ENCODE data around the gene TMEM30B.
"Not testable (repeated sequence)": the region's sequence is repeated elsewhere in the genome, so short reads cannot be mapped to it uniquely, and the experiment has no call there.

TMEM30B gene, protein sequence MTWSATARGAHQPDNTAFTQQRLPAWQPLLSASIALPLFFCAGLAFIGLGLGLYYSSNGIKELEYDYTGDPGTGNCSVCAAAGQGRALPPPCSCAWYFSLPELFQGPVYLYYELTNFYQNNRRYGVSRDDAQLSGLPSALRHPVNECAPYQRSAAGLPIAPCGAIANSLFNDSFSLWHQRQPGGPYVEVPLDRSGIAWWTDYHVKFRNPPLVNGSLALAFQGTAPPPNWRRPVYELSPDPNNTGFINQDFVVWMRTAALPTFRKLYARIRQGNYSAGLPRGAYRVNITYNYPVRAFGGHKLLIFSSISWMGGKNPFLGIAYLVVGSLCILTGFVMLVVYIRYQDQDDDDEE

DNA sequence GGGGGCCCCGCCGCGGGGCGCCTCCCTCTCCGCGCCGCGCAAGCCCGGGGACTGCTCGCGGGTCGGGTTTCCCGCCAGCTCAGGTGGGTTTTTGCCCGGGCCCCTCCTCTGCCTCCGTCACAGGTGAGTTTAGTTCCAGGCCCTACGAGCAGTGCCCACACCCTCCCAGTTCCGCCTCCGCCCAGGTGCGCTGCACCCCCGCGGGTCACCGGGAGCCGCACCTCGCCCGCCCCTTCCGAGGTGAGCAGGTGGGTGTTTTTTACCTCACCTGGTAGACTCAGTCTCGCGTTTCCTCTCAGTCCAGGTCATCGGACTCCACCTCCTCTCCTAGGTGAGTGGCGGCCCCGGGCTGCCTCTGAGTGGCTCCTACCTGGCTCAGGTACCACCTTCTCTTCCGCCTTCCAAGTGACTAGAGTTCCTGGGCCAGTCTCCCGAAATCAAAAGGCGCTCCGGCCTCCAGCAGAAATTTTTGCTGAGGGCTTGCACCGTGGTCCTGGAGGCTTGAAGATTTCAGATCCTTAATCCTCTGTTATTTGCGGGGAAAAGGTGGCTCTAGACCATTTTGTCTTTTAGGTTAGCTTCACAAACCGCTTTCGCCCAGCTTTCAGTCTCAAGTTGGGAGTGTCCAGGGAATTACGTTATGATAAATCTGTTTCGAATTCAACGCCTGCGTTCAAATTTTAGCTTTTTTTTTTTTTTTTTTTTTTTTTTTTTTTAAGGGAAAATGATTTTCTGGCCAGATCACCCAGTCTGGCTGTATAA, at the start of gene TMEM30B:
Gene TMEM30B, minus strand, starts transcription at position 153 of the 762 bp plus-strand sequence. CDS start 191 bp downstream, outside the sequence.
- in situ Hi-C loops (cut with MboI; ENCODE audit: low sequenced_read_pairs) = no loop called here

DNA sequence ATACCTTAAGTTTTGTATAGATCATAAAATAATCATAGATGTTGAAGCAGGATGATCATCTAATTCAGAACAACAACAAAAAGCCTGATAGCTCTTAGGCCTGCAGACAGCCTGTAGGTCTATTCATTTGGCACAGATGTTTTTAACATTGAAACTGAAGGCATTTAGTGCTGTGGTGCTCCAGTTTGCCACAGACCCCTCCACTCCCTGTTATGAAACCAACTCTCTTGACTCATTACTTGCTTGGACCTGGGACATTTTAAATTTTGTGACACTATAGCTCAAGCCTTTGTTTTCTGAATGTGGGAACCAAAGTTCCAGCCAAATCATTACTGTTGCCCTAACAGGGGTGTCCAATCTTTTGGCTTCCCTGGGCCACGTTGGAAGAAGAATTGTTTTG, 49.4 kb upstream of the TMEM30B start:
- in situ Hi-C loops (cut with MboI; ENCODE audit: low sequenced_read_pairs) = no loop called here

DNA sequence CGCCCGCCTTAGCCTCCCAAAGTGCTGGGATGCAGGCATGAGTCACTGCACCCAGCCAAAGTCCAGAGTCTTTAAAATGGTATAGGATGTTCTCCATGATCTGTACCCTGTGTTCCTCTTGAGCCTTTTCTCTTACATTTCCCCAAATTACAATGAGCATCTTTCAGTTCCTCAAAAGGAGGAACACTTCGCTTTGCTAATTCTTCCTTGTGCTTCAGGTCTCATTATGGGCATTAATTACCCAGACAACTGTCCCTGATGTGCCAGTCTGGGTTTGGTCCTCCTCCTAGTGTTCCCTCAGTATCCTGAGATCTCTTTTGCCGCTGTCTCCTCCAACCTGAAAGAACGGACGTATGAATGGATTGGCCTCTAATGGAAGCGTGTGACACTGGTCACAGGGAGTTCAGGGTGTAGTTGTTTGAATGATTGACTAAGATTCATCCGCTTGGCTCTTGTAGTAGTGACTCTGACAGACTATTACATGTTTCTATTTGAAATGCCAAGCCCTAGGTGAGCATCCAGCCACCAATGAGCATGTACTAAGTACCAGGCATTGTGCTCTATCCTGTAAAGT, 48.4 kb upstream of the TMEM30B start:
- in situ Hi-C loops (cut with MboI; ENCODE audit: low sequenced_read_pairs) = no loop called here

DNA sequence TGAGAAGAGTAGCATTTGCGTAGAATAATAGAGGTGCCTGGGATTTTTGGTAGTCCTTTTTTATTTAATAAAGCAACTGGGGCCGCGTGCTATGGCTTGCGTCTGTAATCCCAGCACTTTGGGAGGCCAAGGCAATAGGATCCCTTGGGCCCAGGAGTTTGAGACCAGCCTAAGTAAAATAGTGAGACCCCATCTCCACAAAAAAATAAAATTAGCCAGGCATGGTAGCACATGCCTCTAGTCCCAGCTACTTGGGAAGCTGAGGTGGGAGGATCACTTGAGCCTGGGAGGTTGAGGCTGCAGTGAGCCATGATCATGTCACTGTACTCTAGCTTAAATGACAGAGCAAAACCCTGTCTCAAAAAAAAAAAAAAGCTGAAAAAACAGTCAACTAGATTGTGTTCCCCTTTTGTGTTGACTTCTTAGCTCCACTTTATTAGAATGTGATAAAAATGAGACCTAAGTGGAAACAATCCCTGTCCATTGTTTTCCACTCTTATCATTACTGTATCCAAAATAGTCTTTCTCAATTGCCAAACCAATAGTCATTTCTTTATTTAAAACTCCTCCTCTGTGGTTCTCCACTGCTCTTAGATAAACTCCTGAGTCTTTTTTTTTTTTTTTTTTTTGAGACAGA, 47.6 kb upstream of the TMEM30B start:
- in situ Hi-C loops (cut with MboI; ENCODE audit: low sequenced_read_pairs) = no loop called here

DNA sequence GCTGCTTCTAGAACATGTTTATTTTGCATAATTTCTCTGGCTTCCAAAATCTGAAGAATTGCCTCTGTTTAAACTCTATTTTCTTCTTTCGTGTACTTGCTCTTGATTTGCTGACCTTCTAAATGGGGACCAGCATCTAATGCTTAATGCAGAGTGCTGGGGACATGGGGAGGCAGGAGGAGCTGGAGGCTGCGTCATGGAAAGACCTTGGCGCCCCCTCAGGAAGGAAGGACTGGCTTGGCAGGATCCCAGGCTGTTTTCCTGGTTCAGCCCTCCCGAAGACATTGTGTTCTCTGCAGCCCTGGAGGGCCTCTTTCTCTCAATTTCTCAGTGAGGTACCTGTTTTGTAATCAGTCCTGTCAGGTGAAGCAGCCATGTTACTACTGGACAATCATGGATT, 45.7 kb upstream of the TMEM30B start:
- in situ Hi-C loops (cut with MboI; ENCODE audit: low sequenced_read_pairs) = no loop called here

DNA sequence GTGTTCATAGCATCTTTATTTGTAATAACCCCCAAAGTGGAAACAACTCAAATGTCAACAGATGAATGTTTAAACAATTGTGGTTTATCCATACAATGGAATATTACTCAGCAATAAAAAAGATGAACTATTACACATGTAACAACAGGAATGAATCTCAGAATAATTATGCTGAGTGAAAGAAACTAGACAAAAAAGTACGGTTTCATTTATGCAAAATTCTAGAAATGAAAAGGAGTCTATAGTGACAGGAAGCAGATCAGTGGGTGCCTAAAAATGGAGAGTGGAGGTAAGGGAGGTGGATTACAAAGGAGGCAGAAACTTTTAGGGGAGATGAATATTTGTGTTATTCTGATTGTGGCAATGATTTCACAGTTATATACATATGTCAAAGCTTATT, 45.0 kb upstream of the TMEM30B start:
- in situ Hi-C loops (cut with MboI; ENCODE audit: low sequenced_read_pairs) = no loop called here

DNA sequence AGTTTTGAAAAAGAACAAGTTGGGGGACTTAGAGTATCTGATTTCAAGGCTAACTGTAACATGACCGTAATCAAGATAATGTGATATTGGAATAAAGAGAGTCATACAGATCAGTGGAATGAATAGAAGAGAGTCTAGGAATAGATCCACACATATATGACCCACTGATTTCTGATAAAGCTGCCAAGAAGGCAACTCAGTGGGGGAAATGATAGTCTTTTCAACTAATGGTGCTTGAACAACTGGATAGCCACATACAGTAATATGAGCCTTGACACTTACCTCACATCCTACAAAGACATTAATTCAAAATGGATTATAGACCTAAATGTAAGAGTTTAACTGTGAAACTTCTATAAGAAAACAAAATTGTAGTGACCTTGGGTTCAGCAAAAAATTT, 44.0 kb upstream of the TMEM30B start:
- in situ Hi-C loops (cut with MboI; ENCODE audit: low sequenced_read_pairs) = no loop called here

DNA sequence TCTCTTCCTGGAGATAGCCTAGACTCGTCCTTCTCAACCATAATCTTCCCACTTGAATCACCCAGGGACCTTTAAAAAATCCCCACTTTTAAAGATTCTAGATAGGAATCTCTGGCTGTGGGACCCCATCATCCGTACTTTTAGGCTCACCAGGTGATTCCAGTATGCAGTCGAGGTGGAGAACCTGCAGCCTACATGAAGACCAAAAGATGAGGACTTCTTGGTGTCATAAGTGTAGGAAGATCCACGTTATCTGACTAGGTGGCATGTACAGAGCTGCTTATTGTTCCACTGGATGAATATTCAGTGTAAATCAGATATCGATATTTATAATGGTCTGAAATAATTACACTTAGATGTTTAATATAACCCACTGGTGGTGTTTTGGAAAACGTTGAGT, 42.8 kb upstream of the TMEM30B start:
- in situ Hi-C loops (cut with MboI; ENCODE audit: low sequenced_read_pairs) = no loop called here

DNA sequence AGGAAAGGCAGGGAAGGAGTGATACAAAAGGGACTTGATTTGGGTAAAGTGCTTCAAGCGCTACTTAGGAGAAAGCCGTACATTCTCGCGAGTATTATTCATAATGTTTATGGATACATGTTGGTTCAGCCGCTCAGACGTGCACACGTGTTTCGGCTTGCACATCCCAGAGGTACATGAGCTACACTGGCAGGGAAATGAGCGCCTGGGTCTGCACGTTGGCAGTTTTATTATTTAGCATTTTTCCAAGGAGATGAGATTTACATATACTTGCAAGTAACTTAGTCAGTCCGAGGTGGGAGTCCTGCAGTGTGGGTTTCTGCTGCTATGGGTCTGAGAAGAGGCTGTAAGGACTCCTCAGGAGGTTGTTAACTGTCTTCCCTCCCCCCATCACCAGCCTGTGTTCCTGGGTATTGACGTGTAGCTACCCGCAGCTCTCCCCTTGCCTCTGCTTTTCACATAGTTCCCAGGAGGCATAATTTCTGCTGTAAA, 41.7 kb upstream of the TMEM30B start:
- in situ Hi-C loops (cut with MboI; ENCODE audit: low sequenced_read_pairs) = no loop called here

DNA sequence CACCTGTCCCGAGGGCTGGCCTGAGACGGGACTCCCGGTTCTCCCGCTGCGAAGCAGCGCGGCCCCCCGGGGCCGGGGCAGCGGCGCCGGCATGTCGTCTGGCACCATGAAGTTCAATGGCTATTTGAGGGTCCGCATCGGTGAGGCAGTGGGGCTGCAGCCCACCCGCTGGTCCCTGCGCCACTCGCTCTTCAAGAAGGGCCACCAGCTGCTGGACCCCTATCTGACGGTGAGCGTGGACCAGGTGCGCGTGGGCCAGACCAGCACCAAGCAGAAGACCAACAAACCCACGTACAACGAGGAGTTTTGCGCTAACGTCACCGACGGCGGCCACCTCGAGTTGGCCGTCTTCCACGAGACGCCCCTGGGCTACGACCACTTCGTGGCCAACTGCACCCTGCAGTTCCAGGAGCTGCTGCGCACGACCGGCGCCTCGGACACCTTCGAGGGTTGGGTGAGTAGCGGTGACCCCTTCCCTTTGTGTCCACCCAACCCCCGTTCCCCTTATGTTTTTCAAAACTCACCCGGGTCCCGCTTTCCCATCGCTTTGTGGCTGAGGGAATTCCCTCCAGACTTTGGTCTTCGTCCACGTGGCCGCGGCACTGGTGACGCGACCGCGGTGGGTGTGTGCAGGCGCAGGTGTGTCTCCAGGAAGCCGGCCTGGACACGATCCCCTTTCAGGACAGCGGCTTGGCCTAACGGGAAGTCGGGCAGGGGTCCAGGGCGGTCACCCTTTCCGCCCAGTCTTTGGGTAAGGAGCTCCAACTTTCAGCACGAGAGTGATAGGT, 41.1 kb upstream of the TMEM30B start:
- in situ Hi-C loops (cut with MboI; ENCODE audit: low sequenced_read_pairs) = no loop called here

DNA sequence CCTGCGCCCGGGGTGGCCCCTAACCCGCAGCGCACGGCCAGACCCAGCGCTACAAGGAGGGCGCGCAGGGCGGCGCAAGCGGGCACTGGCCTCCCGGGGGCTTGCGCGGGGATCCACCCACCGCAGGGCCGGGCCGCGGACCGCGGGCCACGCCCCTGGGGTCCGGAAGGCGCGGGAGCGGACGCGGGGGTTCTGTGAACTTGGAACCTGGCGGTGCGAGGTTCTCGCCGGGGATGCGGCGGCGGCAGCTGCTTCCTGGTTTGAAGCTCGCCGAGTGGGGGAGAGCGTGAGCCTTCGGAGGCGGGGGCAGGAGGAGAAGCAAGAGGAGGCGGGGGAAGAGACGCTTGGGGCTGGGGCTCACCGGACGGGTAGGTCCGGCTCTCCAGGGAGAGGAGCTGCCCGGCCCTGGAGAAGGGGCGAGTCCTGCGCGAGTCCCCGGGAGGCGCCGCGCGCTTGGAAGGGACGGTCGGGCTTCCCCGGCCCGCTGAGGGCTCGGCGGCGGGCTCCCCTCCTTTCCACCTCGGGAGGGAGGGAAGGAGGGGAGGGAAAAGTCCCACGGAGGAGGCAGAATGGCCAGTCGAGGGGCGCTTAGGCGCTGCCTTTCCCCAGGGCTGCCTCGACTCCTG, 40.4 kb upstream of the TMEM30B start, which contains the start of gene PRKCH:
Gene PRKCH, plus strand, starts transcription at position 195 of the 626 bp plus-strand sequence. CDS start 523 bp downstream, outside the sequence.
- in situ Hi-C loops (cut with MboI; ENCODE audit: low sequenced_read_pairs) = no loop called here

DNA sequence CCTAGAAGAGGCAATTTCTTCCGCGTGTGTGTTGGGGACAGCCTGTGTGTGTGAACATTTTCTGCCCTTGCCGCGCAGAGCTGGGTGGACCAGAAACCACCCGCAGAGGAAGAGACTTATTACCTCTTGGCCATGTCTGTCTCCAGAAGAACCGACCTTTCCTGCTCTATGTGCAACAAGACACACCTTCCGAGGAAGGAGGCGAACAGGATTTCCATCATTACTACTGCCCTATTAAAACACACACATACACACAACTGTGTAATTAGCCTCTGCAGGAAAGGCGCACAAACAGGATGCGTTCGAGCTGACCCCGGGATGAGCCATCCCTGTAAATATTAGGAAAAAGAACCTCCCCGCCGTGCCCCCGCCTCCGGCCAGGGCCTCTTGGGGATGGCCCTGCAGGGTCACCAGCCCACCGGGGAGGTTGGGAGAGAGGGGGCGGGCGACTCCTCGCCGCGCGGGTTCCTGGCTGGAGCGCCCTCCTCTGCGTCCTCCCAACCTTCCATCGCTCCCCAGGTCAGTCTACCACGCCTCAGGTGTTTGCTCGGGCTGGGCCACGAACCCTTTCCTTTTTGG, 39.8 kb upstream of the TMEM30B start:
- in situ Hi-C loops (cut with MboI; ENCODE audit: low sequenced_read_pairs) = no loop called here

DNA sequence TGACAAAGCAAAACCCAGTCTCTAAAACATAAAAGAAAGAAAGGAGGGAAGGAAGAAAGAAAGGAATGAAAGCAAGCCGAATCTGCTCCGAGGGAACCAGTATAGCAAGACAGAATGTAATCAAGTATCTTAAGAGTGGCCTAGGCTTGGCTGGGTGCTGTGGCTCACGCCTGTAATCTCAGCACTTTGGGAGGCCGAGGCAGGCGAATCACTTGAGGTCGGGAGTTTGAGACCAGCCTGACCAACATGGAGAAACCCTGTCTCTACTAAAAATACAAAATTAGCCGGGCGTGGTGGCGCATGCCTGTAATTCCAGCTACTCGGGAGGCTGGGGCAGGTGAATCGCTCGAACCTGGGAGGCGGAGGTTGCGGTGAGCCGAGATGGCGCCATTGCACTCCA, 39.0 kb upstream of the TMEM30B start:
- in situ Hi-C loops (cut with MboI; ENCODE audit: low sequenced_read_pairs) = not testable (repeated sequence)

DNA sequence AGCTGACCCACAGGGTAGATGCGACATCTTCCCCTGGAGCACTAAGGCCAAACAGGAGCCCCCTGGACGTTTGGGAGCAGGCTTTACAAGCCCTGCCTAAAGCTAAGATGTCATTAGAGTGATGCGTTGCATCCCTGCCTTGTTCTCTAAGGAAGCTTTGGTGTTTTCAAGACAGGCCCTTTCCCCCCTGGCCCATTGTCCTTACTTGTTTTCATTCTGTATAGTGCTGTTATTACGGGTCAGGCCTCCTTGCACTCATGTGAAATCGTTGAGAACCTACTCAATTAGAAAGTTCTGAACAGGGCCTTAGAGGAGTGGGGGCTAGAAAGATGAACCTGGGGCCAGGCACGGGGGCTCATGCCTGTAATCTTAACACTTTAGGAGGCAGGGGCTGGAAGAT, 38.6 kb upstream of the TMEM30B start:
- in situ Hi-C loops (cut with MboI; ENCODE audit: low sequenced_read_pairs) = no loop called here

DNA sequence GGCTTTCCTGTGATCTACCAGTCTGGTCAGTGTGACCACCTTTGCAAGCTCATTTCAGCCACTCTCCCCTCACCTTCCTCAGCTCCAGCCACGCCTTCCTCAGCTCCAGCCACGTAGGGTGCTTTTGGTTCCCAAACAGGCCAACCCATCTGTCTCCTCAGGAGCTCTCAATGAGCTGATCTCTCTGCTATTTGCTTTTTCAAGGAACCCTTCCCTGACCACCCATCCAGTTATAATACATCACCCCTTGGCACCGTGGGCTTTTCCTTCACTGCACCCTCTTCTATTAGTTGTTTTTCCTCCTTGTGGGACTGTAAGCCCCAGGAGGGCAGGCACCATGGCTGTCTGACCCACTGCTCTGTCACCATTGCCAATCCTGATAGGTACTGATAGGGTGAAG, 37.9 kb upstream of the TMEM30B start:
- in situ Hi-C loops (cut with MboI; ENCODE audit: low sequenced_read_pairs) = no loop called here

DNA sequence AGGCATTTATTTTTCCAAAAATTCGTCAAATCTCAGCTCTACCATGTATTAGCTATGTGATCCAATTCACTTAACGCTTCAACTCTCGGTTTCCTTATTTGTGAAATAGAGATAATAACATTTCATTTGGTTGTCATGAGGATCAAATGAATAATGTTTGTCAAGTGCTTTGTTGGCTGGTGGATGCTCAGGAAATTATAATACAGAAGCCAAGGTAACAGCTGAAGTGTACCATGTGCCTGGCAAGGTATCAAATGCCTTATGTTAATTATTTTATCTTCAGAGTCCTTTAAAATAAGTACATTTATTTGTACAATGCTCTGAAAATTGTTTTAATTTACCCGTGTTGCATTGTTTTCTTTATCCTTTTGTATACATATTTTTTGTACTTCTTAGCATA, 34.2 kb upstream of the TMEM30B start:
- in situ Hi-C loops (cut with MboI; ENCODE audit: low sequenced_read_pairs) = no loop called here

DNA sequence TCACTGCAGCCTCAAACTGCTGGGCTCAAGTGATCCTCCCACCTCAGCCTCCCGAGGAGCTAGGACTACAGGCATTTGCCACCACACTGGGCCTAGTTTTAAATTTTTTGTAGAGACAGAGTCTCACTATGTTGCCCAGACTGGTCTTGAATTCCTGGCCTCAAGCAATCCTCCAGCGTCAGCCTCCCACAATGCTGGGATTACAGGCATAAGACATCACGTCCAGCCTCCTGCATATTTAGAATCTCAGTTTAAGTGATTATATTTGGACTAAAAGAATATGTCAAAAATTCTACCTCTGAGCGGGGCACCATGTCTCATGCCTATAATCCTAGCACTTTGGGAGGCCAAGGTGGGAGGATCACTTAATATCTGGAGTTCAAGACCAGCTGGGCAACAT, 27.6 kb upstream of the TMEM30B start:
- in situ Hi-C loops (cut with MboI; ENCODE audit: low sequenced_read_pairs) = not testable (repeated sequence)

DNA sequence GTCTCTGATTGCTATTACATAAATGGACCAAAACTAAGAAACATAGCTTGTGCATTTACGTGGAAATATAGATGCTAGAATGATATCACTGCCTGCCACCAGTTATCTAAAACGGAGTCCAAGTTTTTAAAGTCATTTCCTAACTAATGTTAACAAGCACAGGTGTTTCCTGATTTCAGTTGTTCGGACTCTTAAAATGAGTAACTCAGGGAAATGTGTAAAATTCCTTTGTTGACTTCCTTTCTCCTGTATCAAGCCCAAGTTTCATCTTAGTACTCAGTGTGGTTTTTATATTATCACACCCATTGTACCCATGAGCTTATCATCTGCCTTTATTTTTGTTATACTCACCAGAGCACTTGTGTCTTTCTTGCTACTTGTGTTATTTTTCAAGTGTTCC, 27.1 kb upstream of the TMEM30B start:
- in situ Hi-C loops (cut with MboI; ENCODE audit: low sequenced_read_pairs) = no loop called here

DNA sequence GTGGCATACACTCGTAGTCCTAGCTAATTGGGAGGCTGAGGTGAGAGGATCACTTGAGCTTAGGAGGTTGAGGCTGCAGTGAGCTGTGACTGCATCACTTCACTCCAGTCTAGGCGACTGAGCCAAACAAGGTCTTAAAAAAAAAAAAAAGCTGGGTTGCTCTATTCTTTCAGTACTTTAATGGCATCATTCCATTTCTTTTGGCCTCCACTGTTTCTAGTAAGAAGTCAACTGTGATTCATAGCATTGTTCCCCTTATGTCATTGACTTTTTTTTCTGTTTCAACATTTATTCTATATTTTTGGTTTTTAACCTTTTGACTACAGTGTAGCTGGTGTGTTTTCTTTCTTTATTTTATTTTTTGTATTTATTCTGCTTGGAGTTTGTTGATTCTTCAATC, 23.6 kb upstream of the TMEM30B start:
- in situ Hi-C loops (cut with MboI; ENCODE audit: low sequenced_read_pairs) = no loop called here

DNA sequence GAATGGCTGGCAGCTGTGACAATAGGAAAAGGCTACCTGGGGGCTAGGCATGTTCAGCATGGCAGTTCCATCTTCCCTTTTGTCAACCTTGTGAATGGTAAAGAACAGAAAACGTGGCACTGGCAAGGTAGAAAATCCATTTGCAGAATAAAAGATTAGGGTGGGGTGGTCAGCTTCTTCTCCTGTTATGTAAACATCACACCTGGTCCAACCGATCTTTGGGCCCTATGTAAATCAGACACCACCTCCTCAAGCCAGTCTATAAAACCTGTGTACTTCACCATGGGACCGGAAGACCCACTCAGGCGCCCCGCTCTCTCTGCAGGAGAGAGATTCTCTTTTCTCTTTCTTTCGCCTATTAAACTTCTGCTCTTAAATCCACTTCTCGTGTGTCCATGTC, 19.6 kb upstream of the TMEM30B start:
- in situ Hi-C loops (cut with MboI; ENCODE audit: low sequenced_read_pairs) = no loop called here
